Smooth muscle cell (in vitro differentiated cells): ENCODE measurements around the gene RPS6KA4. TPM values are rescaled to one million over a fixed set of nuclear protein-coding genes. Genes with fewer than 3 reads are reported as not detected.
"Not testable (repeated sequence)": the region's sequence is repeated elsewhere in the genome, so short reads cannot be mapped to it uniquely, and the experiment has no call there.

Experiments
- DNase-seq: peaks from one replicate; lab custom pipeline; 2025; ENCODE audit not compliant: unreplicated experiment; lab: John Stamatoyannopoulos, UW
- H2AFZ ChIP-seq: fragments of 200-600 bp; sonication (generic); 2 replicates; pipeline ENCODE4 v1.6.0; 2016; ENCODE audit warnings: antibody characterized with exemption, low read depth, mild to moderate bottlenecking
- H3F3A ChIP-seq: fragments of 200-600 bp; sonication (generic); 2 replicates; pipeline ENCODE4 v1.6.0; 2017; ENCODE audit warnings: antibody characterized with exemption, low read depth
- H3K27ac ChIP-seq: fragments of 200-600 bp; sonication (generic); 2 replicates; pipeline ENCODE4 v1.5.1; 2016; ENCODE audit warnings: low read depth, mild to moderate bottlenecking
- H3K27me3 ChIP-seq: fragments of 200-600 bp; sonication (generic); 2 replicates; pipeline ENCODE4 v1.6.1; 2016; ENCODE audit warnings: low read depth, mild to moderate bottlenecking
- H3K36me3 ChIP-seq: fragments of 200-600 bp; sonication (generic); 2 replicates; pipeline ENCODE4 v1.5.1; 2016; ENCODE audit warnings: low read depth
- H3K4me1 ChIP-seq: fragments of 200-600 bp; sonication (generic); 2 replicates; pipeline ENCODE4 v1.5.1; 2016; ENCODE audit warnings: low read depth
- H3K4me2 ChIP-seq: fragments of 200-600 bp; sonication (generic); 2 replicates; pipeline ENCODE4 v1.6.0; 2016; ENCODE audit warnings: mild to moderate bottlenecking
- H3K4me3 ChIP-seq: fragments of 200-600 bp; sonication (generic); 2 replicates; pipeline ENCODE4 v1.5.1; 2016; ENCODE audit warnings: mild to moderate bottlenecking
- H3K79me2 ChIP-seq: fragments of 200-600 bp; sonication (generic); 2 replicates; pipeline ENCODE4 v1.6.0; 2016; ENCODE audit warnings: low read depth, mild to moderate bottlenecking
- H3K9ac ChIP-seq: fragments of 200-600 bp; sonication (generic); 2 replicates; pipeline ENCODE4 v1.6.0; 2016; ENCODE audit warnings: low read depth
- H3K9me3 ChIP-seq: fragments of 200-600 bp; sonication (generic); replicated peaks from 2 replicates; pipeline ENCODE4 v1.5.1; 2016; ENCODE audit warnings: low read depth
- H4K20me1 ChIP-seq: fragments of 200-600 bp; sonication (generic); 2 replicates; pipeline ENCODE4 v1.6.0; 2016; ENCODE audit warnings: low read depth
- WGBS: methylation state at CpG from one replicate; pipeline ENCODE4 v1.1.7; 2016; ENCODE audit warnings: low lambda C conversion rate; 5-methylcytosine and 5-hydroxymethylcytosine counted together
- polyA plus RNA-seq: library from polyadenylated mRNA; unstranded; fragments of >200 nt; fragmentation: Nextera tagmentation; extraction: Ambion mirVana; gene quantifications from 2 replicates; pipeline ENCODE4 v1.2.1, GENCODE V29; 2016
- total RNA-seq: library from RNA; depleted of rRNA; stranded (reverse); fragments of >200 nt; gene quantifications from 2 replicates; pipeline ENCODE4 v1.2.3, GENCODE V29; 2014
- TF ChIP-seq, protein P1 (sequence below): fragments of 200-600 bp; sonication (generic); IDR thresholded peaks from 2 replicates; pipeline ENCODE4 v1.5.1; 2017; ENCODE audit warnings: borderline replicate concordance, mild to moderate bottlenecking, antibody characterized with exemption; ENCODE audit not compliant: insufficient read depth, poor library complexity, severe bottlenecking

Gene RPS6KA4
- total and polyA plus RNA-seq, 2 experiments from 2014 or later, result 21.8 to 40.0 TPM

DNA sequence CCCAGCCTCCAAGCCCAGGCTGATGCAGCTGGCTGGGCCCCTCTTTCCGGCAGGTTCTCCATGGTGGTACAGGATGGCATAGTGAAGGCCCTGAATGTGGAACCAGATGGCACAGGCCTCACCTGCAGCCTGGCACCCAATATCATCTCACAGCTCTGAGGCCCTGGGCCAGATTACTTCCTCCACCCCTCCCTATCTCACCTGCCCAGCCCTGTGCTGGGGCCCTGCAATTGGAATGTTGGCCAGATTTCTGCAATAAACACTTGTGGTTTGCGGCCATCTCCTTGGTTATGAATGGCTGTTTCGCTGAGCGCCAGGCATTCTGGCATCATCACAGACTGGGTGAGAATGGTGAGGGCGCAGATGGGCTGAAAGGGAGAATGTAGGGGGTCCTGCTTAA lies 37.4 kb upstream of the RPS6KA4 start:
- TF ChIP-seq, protein P1, sequence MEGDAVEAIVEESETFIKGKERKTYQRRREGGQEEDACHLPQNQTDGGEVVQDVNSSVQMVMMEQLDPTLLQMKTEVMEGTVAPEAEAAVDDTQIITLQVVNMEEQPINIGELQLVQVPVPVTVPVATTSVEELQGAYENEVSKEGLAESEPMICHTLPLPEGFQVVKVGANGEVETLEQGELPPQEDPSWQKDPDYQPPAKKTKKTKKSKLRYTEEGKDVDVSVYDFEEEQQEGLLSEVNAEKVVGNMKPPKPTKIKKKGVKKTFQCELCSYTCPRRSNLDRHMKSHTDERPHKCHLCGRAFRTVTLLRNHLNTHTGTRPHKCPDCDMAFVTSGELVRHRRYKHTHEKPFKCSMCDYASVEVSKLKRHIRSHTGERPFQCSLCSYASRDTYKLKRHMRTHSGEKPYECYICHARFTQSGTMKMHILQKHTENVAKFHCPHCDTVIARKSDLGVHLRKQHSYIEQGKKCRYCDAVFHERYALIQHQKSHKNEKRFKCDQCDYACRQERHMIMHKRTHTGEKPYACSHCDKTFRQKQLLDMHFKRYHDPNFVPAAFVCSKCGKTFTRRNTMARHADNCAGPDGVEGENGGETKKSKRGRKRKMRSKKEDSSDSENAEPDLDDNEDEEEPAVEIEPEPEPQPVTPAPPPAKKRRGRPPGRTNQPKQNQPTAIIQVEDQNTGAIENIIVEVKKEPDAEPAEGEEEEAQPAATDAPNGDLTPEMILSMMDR, result no peak
- DNase-seq, result no peak
- Histone ChIP-seq H3K4me1 (peaks cover 8% of the 10 kb centered on the region), H3K9me3 (no peaks in the 10 kb centered on the region), H3K4me2 (no peak overlapping the region), H3K27me3 (no peaks in the 10 kb centered on the region), H2AFZ (no peak overlapping the region), H3K4me3 (no peak overlapping the region), H3K9ac (no peak overlapping the region), H3F3A (no peaks in the 10 kb centered on the region), H4K20me1 (no peaks in the 10 kb centered on the region), H3K79me2 (peaks cover 6% of the 10 kb centered on the region), H3K27ac (peak overlapping the region; percentile 7), H3K36me3 (no peaks in the 10 kb centered on the region)
- WGBS, result 88% methylated on average over 5 of the region's 5 CpGs

DNA sequence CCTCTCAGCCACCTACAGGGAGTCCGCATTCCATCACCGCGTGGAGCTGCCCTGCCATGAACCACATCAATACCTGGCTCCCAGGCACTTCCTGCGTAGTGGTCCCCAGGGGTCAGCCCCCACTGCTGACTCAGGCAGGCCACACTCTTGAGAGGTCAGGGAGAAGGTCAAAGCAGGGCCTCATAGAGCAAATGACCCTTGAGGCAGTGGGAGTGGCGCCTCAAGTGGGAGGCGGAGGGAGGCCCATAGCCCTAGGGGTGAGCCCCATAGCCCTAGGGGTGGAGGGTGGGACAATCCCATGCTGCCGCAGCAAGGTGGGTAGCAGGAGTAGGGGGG lies 36.1 kb upstream of the RPS6KA4 start:
- Histone ChIP-seq H3K27me3 (no peaks in the 10 kb centered on the region), H3K4me3 (no peak overlapping the region), H3K36me3 (no peaks in the 10 kb centered on the region), H3K79me2 (no peaks in the 10 kb centered on the region), H2AFZ (no peak overlapping the region), H3K9me3 (no peaks in the 10 kb centered on the region), H3F3A (no peaks in the 10 kb centered on the region), H3K27ac (no peak overlapping the region), H3K4me1 (peaks cover 8% of the 10 kb centered on the region), H3K9ac (no peak overlapping the region), H4K20me1 (no peaks in the 10 kb centered on the region), H3K4me2 (no peak overlapping the region)
- TF ChIP-seq, protein P1, result no peak
- 81% methylated on average over 7 of the region's 7 CpGs for WGBS
- no peak for DNase-seq

DNA sequence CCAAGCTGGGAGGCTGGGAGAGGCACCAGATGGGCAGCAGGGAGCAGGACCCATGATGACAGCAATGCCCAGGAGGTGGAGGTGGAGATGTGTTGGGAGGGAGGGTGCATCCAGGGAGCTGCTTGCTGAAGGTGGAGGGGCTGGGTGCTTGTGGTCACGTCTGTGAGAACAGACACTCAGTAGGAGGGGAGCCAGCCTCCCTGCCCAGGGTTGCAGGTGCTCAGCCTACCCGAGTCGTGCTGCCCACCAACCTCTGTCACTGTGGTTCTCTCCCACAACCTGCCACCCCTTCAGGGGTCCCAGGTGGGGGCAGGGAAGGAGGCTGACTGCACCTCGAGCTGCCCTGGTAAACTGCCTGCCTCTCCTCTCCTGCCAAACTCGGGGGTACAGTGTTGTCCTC lies 35.6 kb upstream of the RPS6KA4 start:
- H3K9ac ChIP-seq, result no peak overlapping the region
- 92% methylated on average over 5 of the region's 5 CpGs for WGBS
- H3K4me3 ChIP-seq, result no peak overlapping the region
- H2AFZ ChIP-seq, result no peak overlapping the region
- no peaks in the 10 kb centered on the region for H3K36me3 ChIP-seq
- TF ChIP-seq, protein P1, result no peak
- H3F3A ChIP-seq, result no peaks in the 10 kb centered on the region
- peaks cover 8% of the 10 kb centered on the region for H3K4me1 ChIP-seq
- H3K9me3 ChIP-seq, result no peaks in the 10 kb centered on the region
- DNase-seq, result no peak
- no peak overlapping the region for H3K27ac ChIP-seq
- no peaks in the 10 kb centered on the region for H3K79me2 ChIP-seq
- H3K4me2 ChIP-seq, result no peak overlapping the region
- no peaks in the 10 kb centered on the region for H3K27me3 ChIP-seq
- no peaks in the 10 kb centered on the region for H4K20me1 ChIP-seq

DNA sequence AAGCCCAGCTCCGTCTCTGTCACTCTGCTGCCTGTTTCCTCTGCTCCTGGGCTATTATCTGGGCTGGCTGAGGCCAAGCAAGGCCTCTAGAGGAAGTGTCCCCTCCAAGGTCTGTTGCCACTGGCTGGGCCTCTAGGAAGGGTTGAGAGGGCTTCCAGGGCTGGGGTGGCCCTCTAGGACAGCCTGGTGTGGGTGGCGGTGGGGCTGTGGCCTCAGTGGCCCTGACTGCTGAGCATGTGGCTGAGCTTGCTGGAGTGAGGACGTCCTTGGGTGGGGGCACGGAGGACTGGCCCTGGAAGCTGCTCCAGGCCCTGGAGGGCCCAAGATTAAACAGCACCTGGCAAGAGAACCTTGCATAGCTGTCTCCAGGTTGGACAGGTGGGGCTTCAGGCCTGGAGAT lies 35.0 kb upstream of the RPS6KA4 start:
- H3K79me2 ChIP-seq, H3K4me1 ChIP-seq, H4K20me1 ChIP-seq, H3K4me3 ChIP-seq, H3K36me3 ChIP-seq, H3K4me2 ChIP-seq, H3F3A ChIP-seq, H3K27me3 ChIP-seq, H3K27ac ChIP-seq, H2AFZ ChIP-seq, DNase-seq, H3K9ac ChIP-seq, H3K9me3 ChIP-seq: not testable (repeated sequence)
- 87% methylated on average over 4 of the region's 4 CpGs for WGBS
